NCI-H1694 (cell line): Measurements from ENCODE around the gene UTRN.

Source experiments
- DNase-seq: peaks from one replicate; lab custom pipeline; 2025; lab: John Stamatoyannopoulos, UW

UTRN gene

GRCh38 chr6:144314003-144314485, 28.9 kb downstream of the UTRN start:
- DNase-seq = no peak

- DNase-seq = no peak
Measured at GRCh38 chr6:144314562-144314961, 29.4 kb downstream of the UTRN start.

GRCh38 chr6:144315226-144315980, 30.3 kb downstream of the UTRN start:
- DNase-seq = no peak

GRCh38 chr6:144315981-144316861, 31.1 kb downstream of the UTRN start:
- DNase-seq = no peak

- no peak for DNase-seq
Measured at GRCh38 chr6:144316862-144317195, 31.7 kb downstream of the UTRN start.

- DNase-seq = no peak
Measured at GRCh38 chr6:144317736-144318135, 32.6 kb downstream of the UTRN start.

GRCh38 chr6:144319211-144319610, 34.1 kb downstream of the UTRN start:
- no peak for DNase-seq

- no peak for DNase-seq
Measured at GRCh38 chr6:144320741-144321140, 35.6 kb downstream of the UTRN start.

- DNase-seq = no peak
Measured at GRCh38 chr6:144321839-144322591, 36.9 kb downstream of the UTRN start.

GRCh38 chr6:144325232-144325631, 40.1 kb downstream of the UTRN start:
- no peak for DNase-seq

- DNase-seq = no peak
Measured at GRCh38 chr6:144326393-144326792, 41.3 kb downstream of the UTRN start.

- DNase-seq = no peak
Measured at GRCh38 chr6:144327081-144327480, 41.9 kb downstream of the UTRN start.

- DNase-seq = no peak
Measured at GRCh38 chr6:144330017-144330987, 45.2 kb downstream of the UTRN start.

- DNase-seq = no peak
Measured at GRCh38 chr6:144331491-144331969, 46.4 kb downstream of the UTRN start.

- DNase-seq = no peak
Measured at GRCh38 chr6:144332177-144332576, 47.0 kb downstream of the UTRN start.

GRCh38 chr6:144334150-144334708, 49.1 kb downstream of the UTRN start:
- no peak for DNase-seq
